CD14-positive monocyte (primary cell): ENCODE data around the gene CTNNA3. TPM values are rescaled to one million over a fixed set of nuclear protein-coding genes. Genes with fewer than 3 reads are reported as not detected.

Experiments
- DNase-seq, 3 donors: peaks; one replicate each; pipeline ENCODE4 v3.0.0-alpha.2; 2011 to 2022
- H2AFZ ChIP-seq: 2 replicates; pipeline ENCODE4 v1.6.0; 2012; ENCODE audit warnings: mild to moderate bottlenecking, low read depth, low read length, inconsistent platforms; ENCODE audit not compliant: insufficient read depth, poor library complexity, severe bottlenecking
- H3K27ac ChIP-seq, 2 donors: 1 replicate in 1 of 2; 2 replicates in 1 of 2; pipeline ENCODE4 v1.5.1; 2012 to 2013; ENCODE audit warnings: low read length in 2 of 2, control low read depth in 1 of 2, inconsistent platforms in 1 of 2, low read depth in 1 of 2, mild to moderate bottlenecking in 1 of 2
- H3K27me3 ChIP-seq, 2 donors: one replicate each; pipeline versions ENCODE4 v1.6.0 to v1.6.1; 2011 to 2013; ENCODE audit warnings: low read length in 2 of 2; ENCODE audit not compliant: control insufficient read depth in 2 of 2, insufficient read depth in 2 of 2
- H3K36me3 ChIP-seq, 2 donors: replicated peaks in 1 of 2; 1 replicate in 1 of 2; 2 replicates in 1 of 2; pipeline versions ENCODE4 v1.5.1 to v1.6.1; 2012 to 2013; ENCODE audit warnings: low read length in 2 of 2, control low read depth in 1 of 2, inconsistent platforms in 1 of 2, mild to moderate bottlenecking in 1 of 2; ENCODE audit not compliant: insufficient read depth in 2 of 2, control insufficient read depth in 1 of 2
- H3K4me1 ChIP-seq, 2 donors: 1 replicate in 1 of 2; 2 replicates in 1 of 2; pipeline versions ENCODE4 v1.5.1 to v1.6.1; 2012 to 2013; ENCODE audit warnings: low read length in 2 of 2, control low read depth in 1 of 2, inconsistent platforms in 1 of 2, mild to moderate bottlenecking in 1 of 2, moderate library complexity in 1 of 2; ENCODE audit not compliant: insufficient read depth in 2 of 2, control insufficient read depth in 1 of 2
- H3K4me2 ChIP-seq: replicated peaks from 2 replicates; pipeline ENCODE3; 2012; ENCODE audit warnings: low read length, moderate library complexity, mild to moderate bottlenecking; ENCODE audit not compliant: poor library complexity, severe bottlenecking; ENCODE audit errors: extremely low read depth
- H3K4me3 ChIP-seq, 3 experiments: fragments of 200-600 bp in 1 of 3; sonication (generic) in 1 of 3; replicated peaks in 1 of 3; 1 replicate in 2 of 3; 2 replicates in 1 of 3; pipeline ENCODE4 v1.5.1; 2011 to 2013; ENCODE audit warnings: low read length in 3 of 3, mild to moderate bottlenecking in 3 of 3, control low read depth in 2 of 3, low read depth in 2 of 3, inconsistent platforms in 1 of 3, moderate library complexity in 1 of 3
- H3K79me2 ChIP-seq: 2 replicates; pipeline ENCODE4 v1.6.0; 2012; ENCODE audit warnings: mild to moderate bottlenecking, control low read depth, inconsistent platforms, low read length, moderate library complexity; ENCODE audit not compliant: insufficient read depth
- H3K9ac ChIP-seq: 2 replicates; pipeline ENCODE4 v1.6.0; 2017; ENCODE audit warnings: low read length, mild to moderate bottlenecking; ENCODE audit not compliant: insufficient read depth, poor library complexity, severe bottlenecking
- H3K9me3 ChIP-seq, 2 donors: replicated peaks in 1 of 2; 1 replicate in 1 of 2; 2 replicates in 1 of 2; pipeline versions ENCODE4 v1.5.1 to v1.6.1; 2012 to 2013; ENCODE audit warnings: low read length in 2 of 2, control low read depth in 1 of 2; ENCODE audit not compliant: control insufficient read depth in 1 of 2, insufficient read depth in 1 of 2
- H4K20me1 ChIP-seq: 2 replicates; pipeline ENCODE4 v1.6.0; 2012; ENCODE audit warnings: mild to moderate bottlenecking, low read length, control low read depth, moderate library complexity; ENCODE audit not compliant: insufficient read depth
- H3K27ac Mint-ChIP-seq, 7 donors: one replicate each; pipeline ENCODE4 v1.8.0; 2020; ENCODE audit warnings: mild to moderate bottlenecking in 7 of 7, mixed read lengths in 7 of 7, moderate library complexity in 6 of 7, inconsistent platforms in 2 of 7
- H3K27me3 Mint-ChIP-seq, 3 donors: one replicate each; pipeline ENCODE4 v1.8.0; 2021 to 2022; ENCODE audit warnings: low read depth in 3 of 3, mild to moderate bottlenecking in 3 of 3, mixed read lengths in 3 of 3, moderate library complexity in 3 of 3, inconsistent platforms in 1 of 3
- H3K36me3 Mint-ChIP-seq, 2 donors: one replicate each; pipeline ENCODE4 v1.8.0; 2020; ENCODE audit warnings: mixed read lengths in 2 of 2, inconsistent platforms in 1 of 2, mild to moderate bottlenecking in 1 of 2
- H3K4me1 Mint-ChIP-seq: one replicate; pipeline ENCODE4 v1.8.0; 2020; ENCODE audit warnings: mild to moderate bottlenecking, mixed read lengths
- H3K4me3 Mint-ChIP-seq, 2 donors: one replicate each; pipeline ENCODE4 v1.8.0; 2020; ENCODE audit warnings: mild to moderate bottlenecking in 2 of 2, mixed read lengths in 2 of 2, moderate library complexity in 1 of 2
- H3K9me3 Mint-ChIP-seq, 7 donors: one replicate each; pipeline ENCODE4 v1.8.0; 2020 to 2022; ENCODE audit warnings: mixed read lengths in 7 of 7, mild to moderate bottlenecking in 6 of 7, moderate library complexity in 6 of 7, inconsistent platforms in 2 of 7
- CTCF ChIP-seq: fragments of 200-600 bp; IDR thresholded peaks from one replicate; pipeline ENCODE4 v1.8.0; 2022; ENCODE audit warnings: antibody characterized with exemption, mild to moderate bottlenecking
- WGBS: methylation state at CpG from one replicate; pipeline ENCODE4 v1.1.5; 2013; ENCODE audit warnings: missing lambda C conversion rate; ENCODE audit not compliant: insufficient coverage; 5-methylcytosine and 5-hydroxymethylcytosine counted together
- intact Hi-C, 2 donors: fragments of 100-400 bp; cut with micrococcal nuclease; formaldehyde crosslinking; loops; one replicate each; pipeline versions ENCODE4 v1.15.0 to v1.15.1; 2023
- polyA plus RNA-seq, 3 donors: library from polyadenylated mRNA; depleted of rRNA in 1 of 3; unstranded in 2 of 3; stranded (reverse) in 1 of 3; fragments of 300-500 nt in 2 of 3; fragments of >200 nt in 1 of 3; fragmentation: Illumina TruSeq in 2 of 3; gene quantifications; 1 replicate in 2 of 3; 2 replicates in 1 of 3; pipeline ENCODE4 v1.2.3, GENCODE V29; 2012 to 2021

The CTNNA3 gene
- polyA plus RNA-seq, 3 donors, result not detected

- H3K27me3 Mint-ChIP-seq, result no peaks in the 10 kb centered on the region
- 100% methylated on average over 1 of the region's 2 CpGs for WGBS
- no peak for DNase-seq
- H2AFZ ChIP-seq, result no peak overlapping the region
- no peaks in the 10 kb centered on the region for H3K9me3 Mint-ChIP-seq
- H3K27me3 ChIP-seq, result no peaks in the 10 kb centered on the region
- no peaks in the 10 kb centered on the region for H3K79me2 ChIP-seq
- no peak overlapping the region for H3K9ac ChIP-seq
- H3K9me3 ChIP-seq, result no peaks in the 10 kb centered on the region
- no peaks in the 10 kb centered on the region for H3K4me1 Mint-ChIP-seq
- H4K20me1 ChIP-seq, result no peaks in the 10 kb centered on the region
- no peak overlapping the region for H3K4me2 ChIP-seq
- H3K4me3 Mint-ChIP-seq, result no peak overlapping the region
- no peaks in the 10 kb centered on the region for H3K36me3 Mint-ChIP-seq
- H3K27ac ChIP-seq, result no peak overlapping the region
- intact Hi-C loops, result no loop called here
- no peak for TF ChIP-seq CTCF
- H3K36me3 ChIP-seq, result no peaks in the 10 kb centered on the region
- no peaks in the 10 kb centered on the region for H3K4me1 ChIP-seq
- no peak overlapping the region for H3K4me3 ChIP-seq
- no peak overlapping the region for H3K27ac Mint-ChIP-seq
Measured at GRCh38 chr10:67114945-67115344, 581.0 kb downstream of the CTNNA3 start.

GRCh38 chr10:67112765-67113164 is 583.2 kb downstream of the CTNNA3 start:
- H3K4me3 Mint-ChIP-seq, result no peak overlapping the region

More at GRCh38 chr10:67112765-67113164, 583.2 kb downstream of the CTNNA3 start:
- Histone ChIP-seq H3K9me3 (no peaks in the 10 kb centered on the region), H3K27me3 (no peaks in the 10 kb centered on the region), H3K4me1 (no peaks in the 10 kb centered on the region), H4K20me1 (no peaks in the 10 kb centered on the region), H2AFZ (no peak overlapping the region), H3K79me2 (no peaks in the 10 kb centered on the region), H3K27ac (no peak overlapping the region), H3K9ac (no peak overlapping the region), H3K36me3 (no peaks in the 10 kb centered on the region), H3K4me2 (no peak overlapping the region), H3K4me3 (no peak overlapping the region)
- Mint-ChIP-seq H3K36me3 (no peaks in the 10 kb centered on the region), H3K9me3 (no peaks in the 10 kb centered on the region), H3K27me3 (no peaks in the 10 kb centered on the region), H3K4me1 (no peaks in the 10 kb centered on the region), H3K27ac (no peak overlapping the region)
- intact Hi-C loops, result no loop called here
- no peak for TF ChIP-seq CTCF
- DNase-seq, result no peak
- WGBS, result no CpG with 5 or more reads among the region's 1 CpG
